GM12864 (cell line): Measurements from ENCODE around the gene TEAD2.
"Not testable (repeated sequence)": the region's sequence is repeated elsewhere in the genome, so short reads cannot be mapped to it uniquely, and the experiment has no call there.

Experiments used
- DNase-seq: peaks from one replicate; pipeline ENCODE4 v3.0.0-alpha.2; 2011; ENCODE audit warnings: low read depth
- H3K4me3 ChIP-seq: 2 replicates; pipeline ENCODE4 v1.5.1; 2011; ENCODE audit warnings: mild to moderate bottlenecking, low read depth, low read length, control low read depth
- TF ChIP-seq, protein P1 (sequence below): IDR thresholded peaks from 2 replicates; pipeline ENCODE4 v1.5.1; 2011; ENCODE audit warnings: low read depth, mild to moderate bottlenecking, moderate library complexity, low read length, control low read depth, inconsistent platforms; ENCODE audit errors: missing control alignments

The TEAD2 gene

DNA sequence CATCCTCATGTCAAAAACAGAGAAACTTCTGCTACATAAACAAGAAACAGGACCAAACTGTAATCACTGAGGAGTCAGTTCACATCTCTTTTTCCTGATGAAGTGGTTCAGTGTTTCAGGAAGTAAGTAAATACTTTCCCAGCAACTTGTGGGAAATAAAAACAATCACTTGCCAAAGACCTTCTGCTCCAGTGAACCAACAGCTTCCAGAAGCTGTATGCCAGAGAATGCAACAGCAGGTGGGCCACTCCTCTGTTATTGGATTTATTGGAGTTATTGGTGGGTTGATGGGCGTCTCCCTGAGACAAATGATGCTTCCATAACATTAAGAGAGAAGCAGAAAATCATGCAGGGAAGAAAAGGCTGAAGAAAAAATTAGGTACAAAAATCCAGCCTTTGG lies 47.1 kb downstream of the TEAD2 start:
- no peak overlapping the region for H3K4me3 ChIP-seq
- no peak for DNase-seq
- TF ChIP-seq, protein P1, sequence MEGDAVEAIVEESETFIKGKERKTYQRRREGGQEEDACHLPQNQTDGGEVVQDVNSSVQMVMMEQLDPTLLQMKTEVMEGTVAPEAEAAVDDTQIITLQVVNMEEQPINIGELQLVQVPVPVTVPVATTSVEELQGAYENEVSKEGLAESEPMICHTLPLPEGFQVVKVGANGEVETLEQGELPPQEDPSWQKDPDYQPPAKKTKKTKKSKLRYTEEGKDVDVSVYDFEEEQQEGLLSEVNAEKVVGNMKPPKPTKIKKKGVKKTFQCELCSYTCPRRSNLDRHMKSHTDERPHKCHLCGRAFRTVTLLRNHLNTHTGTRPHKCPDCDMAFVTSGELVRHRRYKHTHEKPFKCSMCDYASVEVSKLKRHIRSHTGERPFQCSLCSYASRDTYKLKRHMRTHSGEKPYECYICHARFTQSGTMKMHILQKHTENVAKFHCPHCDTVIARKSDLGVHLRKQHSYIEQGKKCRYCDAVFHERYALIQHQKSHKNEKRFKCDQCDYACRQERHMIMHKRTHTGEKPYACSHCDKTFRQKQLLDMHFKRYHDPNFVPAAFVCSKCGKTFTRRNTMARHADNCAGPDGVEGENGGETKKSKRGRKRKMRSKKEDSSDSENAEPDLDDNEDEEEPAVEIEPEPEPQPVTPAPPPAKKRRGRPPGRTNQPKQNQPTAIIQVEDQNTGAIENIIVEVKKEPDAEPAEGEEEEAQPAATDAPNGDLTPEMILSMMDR, result no peak

- TF ChIP-seq, protein P1, result no peak
- no peak overlapping the region for H3K4me3 ChIP-seq
- no peak for DNase-seq
Measured at GRCh38 chr19:49309087-49309486, 53.1 kb downstream of the TEAD2 start.

DNA sequence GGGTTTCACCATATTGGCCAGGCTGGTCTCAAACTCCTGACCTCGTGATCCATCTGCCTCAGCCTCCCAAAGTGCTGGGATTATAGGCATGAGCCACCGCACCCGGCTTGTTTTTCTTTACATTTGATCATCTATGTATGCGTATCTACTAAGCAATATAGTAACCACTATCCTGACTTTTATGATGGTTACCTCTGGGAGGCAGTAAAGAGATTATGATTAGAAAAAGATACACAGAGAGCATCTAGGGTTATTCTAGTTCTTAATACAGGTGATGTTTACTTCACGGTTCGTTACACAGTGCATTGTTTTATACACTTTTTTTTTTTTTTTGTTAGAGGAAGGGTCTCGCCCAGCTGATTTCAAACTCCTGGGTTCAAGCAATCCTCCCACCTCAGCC lies 55.5 kb downstream of the TEAD2 start:
- DNase-seq, H3K4me3 ChIP-seq: not testable (repeated sequence)

GRCh38 chr19:49301866-49302252 lies 60.4 kb downstream of the TEAD2 start:
- no peak overlapping the region for H3K4me3 ChIP-seq
- no peak for DNase-seq
- TF ChIP-seq, protein P1, result no peak

GRCh38 chr19:49301165-49301865 lies 60.9 kb downstream of the TEAD2 start:
- H3K4me3 ChIP-seq, result peak overlapping the region; percentile 34; the same call in 1 of the 2 replicates
- peak; percentile 54 for DNase-seq
- TF ChIP-seq, protein P1, result peak; percentile 98

GRCh38 chr19:49298653-49299052 lies 63.6 kb downstream of the TEAD2 start:
- not testable (repeated sequence) for H3K4me3 ChIP-seq, DNase-seq

DNA sequence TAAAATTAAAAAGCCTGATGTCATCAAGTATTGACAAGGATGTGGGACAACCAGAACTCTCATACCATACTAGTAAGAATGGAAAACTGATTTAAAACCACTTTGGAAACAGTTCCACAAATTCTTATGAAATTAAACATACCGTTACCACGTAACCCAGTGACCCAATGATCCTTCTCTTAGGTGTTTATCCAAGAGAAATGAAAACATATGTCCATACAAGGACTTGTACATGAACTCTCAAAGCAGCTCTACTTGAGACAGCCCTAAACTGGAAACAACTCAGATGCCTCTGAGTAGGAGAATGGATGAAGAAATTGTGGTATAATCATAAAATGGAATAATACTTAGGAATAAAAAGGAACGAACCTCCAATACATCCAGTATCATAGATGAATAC lies 64.8 kb downstream of the TEAD2 start:
- no peak for DNase-seq
- TF ChIP-seq, protein P1, result no peak
- H3K4me3 ChIP-seq, result no peak overlapping the region

GRCh38 chr19:49295208-49295880 lies 66.9 kb downstream of the TEAD2 start:
- H3K4me3 ChIP-seq, result no peak overlapping the region
- DNase-seq, result no peak
- TF ChIP-seq, protein P1, result no peak
